ENCODE data around the gene ZNF669.
"Not testable (repeated sequence)": the region's sequence is repeated elsewhere in the genome, so short reads cannot be mapped to it uniquely, and the experiment has no call there.

Gene ZNF669

GRCh38 chr1:247103859-247104591 is at the start of gene ZNF669:
Gene ZNF669 (minus strand): TSS chr1:247104356. CDS start chr1:247104199, 157 bp downstream.
- DNase-seq, result peak; percentile 94 to 95

- no peak for DNase-seq
These were observed 43.6 kb upstream of the ZNF669 start for GRCh38 chr1:247147781-247148180.

- DNase-seq, result not testable (repeated sequence)
These were observed 43.0 kb upstream of the ZNF669 start for GRCh38 chr1:247147120-247147519.

- DNase-seq, result peak in 1 of 2 experiments; percentile 15
These were observed 42.5 kb upstream of the ZNF669 start for GRCh38 chr1:247146671-247147070.

- DNase-seq, result no peak
These were observed 41.1 kb upstream of the ZNF669 start for GRCh38 chr1:247145279-247145678.

GRCh38 chr1:247139557-247139956 is 35.4 kb upstream of the ZNF669 start:
- not testable (repeated sequence) for DNase-seq

- no peak for DNase-seq
These were observed 27.1 kb upstream of the ZNF669 start for GRCh38 chr1:247131236-247131635.

GRCh38 chr1:247127519-247128282 is 23.5 kb upstream of the ZNF669 start:
- DNase-seq, result peak; percentile 71 to 74

- DNase-seq, result not testable (repeated sequence)
These were observed 22.4 kb upstream of the ZNF669 start for GRCh38 chr1:247126601-247127000.

GRCh38 chr1:247126166-247126565 is 22.0 kb upstream of the ZNF669 start:
- not testable (repeated sequence) for DNase-seq

GRCh38 chr1:247121382-247121781 is 17.2 kb upstream of the ZNF669 start:
- DNase-seq, result no peak

- DNase-seq, result not testable (repeated sequence)
These were observed 16.2 kb upstream of the ZNF669 start for GRCh38 chr1:247120408-247120668.

GRCh38 chr1:247119600-247120407 is 15.6 kb upstream of the ZNF669 start:
- DNase-seq, result no peak

- peak; percentile 14 to 38 for DNase-seq
These were observed 14.8 kb upstream of the ZNF669 start for GRCh38 chr1:247118946-247119446.

GRCh38 chr1:247115545-247115944 is 11.4 kb upstream of the ZNF669 start:
- no peak for DNase-seq

- no peak for DNase-seq
These were observed 11.0 kb upstream of the ZNF669 start for GRCh38 chr1:247115141-247115510.

- DNase-seq, result no peak
These were observed 10.4 kb upstream of the ZNF669 start for GRCh38 chr1:247114351-247115140.

GRCh38 chr1:247113733-247114271 is 9.6 kb upstream of the ZNF669 start:
- no peak for DNase-seq

- no peak for DNase-seq
These were observed 8.9 kb upstream of the ZNF669 start for GRCh38 chr1:247113094-247113497.

- no peak for DNase-seq
These were observed 8.3 kb upstream of the ZNF669 start for GRCh38 chr1:247112479-247112781.

GRCh38 chr1:247111700-247112478 is 7.7 kb upstream of the ZNF669 start:
- DNase-seq, result no peak

- DNase-seq, result no peak
These were observed 7.1 kb upstream of the ZNF669 start for GRCh38 chr1:247111259-247111699.
